NOMO-1 treated with DMSO at 0.1 percent for 48 hours (cell line): ENCODE results near the gene RIMBP2.
"Not testable (repeated sequence)": the region's sequence is repeated elsewhere in the genome, so short reads cannot be mapped to it uniquely, and the experiment has no call there.

Source experiments
- DNase-seq: peaks from one replicate; lab custom pipeline; 2025; ENCODE audit not compliant: unreplicated experiment; lab: John Stamatoyannopoulos, UW

Gene RIMBP2

DNA sequence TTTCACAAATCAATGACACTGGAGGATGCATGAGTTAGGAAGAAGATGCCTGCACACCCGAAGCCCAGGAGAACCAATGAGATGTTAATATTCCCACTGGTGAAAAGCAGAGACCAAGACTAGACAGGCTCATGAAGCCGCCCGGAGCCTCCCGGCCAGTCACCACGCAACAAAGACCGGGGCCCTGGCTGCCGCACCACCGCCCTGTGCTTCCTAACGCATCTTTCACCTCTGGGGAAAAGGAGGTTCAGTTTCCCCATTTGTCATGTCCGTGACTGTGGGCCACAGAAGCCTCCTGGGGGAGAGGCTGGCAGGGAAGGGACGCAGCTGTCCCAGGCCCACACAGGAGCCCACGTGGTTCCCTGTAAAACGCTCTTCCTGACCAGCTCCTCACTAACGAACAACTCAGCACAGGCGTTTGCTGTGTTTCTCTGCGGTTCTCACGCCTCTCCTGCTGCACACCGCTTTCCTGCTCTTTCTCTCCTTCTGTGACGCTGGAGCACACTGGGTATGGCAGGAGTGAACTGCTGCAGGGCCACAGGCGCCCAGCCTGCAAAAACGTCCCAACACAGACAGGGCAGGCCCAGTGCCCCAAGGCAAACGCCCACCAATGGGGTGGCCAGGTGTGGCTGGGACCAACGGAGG, 10.8 kb downstream of the RIMBP2 start:
- DNase-seq, result no peak

DNA sequence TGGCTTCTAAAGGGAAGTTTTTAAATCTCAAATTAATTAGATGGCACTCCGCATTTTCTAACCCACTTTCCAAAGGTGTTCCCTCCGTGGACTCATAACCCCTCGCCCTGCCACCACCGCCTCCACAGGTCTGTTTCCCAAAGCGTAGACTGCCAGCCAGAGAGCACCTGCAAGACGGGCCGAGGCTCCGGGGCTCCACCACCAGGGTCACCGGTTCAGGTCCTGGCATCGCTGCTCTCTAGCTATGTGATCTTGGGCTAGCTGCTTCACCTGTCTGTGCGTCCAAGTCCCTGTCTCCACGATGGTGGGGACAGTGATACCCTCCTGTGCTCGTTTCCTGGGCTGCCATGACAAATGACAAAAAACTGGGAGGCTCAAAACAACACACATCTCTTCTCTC, 11.5 kb downstream of the RIMBP2 start:
- DNase-seq, result no peak

DNA sequence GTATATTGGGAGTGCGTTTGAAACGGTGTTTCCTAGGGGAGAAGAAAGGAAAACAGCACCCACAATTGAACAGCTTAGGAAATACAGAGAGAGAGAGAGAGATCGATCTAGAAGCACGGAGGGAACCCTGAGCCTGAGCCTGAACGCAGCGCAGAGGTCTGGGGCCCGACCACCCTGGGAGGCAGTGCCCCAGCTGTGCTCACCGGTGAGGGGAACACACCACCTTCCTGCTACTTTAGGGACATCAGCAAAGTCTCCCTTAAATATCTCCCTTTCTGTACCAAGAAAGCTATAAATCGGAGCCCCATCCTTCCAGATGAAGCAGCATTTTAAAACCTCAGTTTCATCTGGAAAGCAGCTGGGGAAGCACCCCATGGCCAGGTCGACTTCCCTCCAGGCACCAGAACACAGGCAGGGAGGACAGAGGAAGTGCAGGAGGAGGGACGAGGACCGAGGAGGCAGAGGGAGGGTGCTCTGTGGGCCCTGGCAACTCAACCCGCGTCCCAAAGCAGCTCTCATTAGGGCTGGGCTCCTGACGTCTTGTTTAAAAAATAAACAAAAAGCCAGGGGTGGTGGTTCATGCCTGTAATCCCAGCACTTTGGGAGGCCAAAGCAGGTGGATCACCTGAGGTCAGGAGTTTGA, 12.2 kb downstream of the RIMBP2 start:
- DNase-seq, result no peak

DNA sequence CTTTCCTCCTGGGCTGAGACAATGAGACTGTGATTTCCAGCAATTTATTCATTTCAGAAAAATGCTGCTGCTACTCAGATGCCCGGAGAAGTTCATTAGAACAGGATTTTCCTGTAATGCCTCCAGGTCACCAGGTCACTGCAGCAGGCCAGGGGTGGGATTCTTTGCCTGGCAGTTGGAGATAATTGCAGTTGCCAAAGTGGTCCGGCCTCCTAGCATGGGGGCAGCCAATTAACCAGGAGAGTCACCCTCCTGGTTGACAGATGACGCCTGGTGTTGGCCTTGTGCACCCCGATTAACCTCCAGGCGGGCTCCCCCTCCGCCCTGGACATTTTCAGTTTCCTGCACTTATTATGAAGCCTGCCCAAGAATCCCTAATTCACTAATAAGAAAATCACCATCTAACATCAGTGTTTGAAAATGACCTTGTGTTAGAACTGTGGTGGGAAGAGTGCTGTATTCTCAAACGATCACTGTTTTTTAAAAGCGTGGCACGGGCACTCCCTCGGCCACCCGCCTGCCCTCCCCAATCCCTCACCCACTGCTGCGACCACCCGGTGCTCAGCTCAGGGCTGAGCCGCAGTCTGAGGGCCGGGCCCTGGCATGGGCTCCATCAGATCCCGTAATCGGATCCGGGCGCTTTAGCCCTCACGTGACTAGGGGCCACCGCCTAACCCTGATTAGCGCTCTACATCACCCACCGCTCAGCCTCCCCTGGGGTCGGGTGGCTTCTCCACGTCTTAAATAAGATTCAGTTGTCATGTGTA, 12.9 kb downstream of the RIMBP2 start:
- DNase-seq, result no peak

DNA sequence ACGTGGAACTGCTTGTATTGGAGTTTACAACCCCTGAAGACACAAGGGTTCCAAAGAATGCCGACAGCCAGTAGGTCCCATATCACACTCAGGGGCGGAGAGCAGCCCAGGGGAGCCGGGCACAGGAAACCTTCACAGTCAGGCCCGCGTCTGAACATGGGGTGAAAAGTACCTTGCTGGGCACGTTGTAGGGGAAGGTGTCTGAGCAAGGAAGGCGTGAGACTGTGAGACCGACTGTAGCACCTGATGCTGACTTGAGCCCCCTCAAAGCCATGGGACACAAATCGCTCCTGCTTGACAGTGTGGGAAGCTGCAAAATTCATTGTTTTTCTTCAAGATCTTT, 14.7 kb downstream of the RIMBP2 start:
- no peak for DNase-seq

DNA sequence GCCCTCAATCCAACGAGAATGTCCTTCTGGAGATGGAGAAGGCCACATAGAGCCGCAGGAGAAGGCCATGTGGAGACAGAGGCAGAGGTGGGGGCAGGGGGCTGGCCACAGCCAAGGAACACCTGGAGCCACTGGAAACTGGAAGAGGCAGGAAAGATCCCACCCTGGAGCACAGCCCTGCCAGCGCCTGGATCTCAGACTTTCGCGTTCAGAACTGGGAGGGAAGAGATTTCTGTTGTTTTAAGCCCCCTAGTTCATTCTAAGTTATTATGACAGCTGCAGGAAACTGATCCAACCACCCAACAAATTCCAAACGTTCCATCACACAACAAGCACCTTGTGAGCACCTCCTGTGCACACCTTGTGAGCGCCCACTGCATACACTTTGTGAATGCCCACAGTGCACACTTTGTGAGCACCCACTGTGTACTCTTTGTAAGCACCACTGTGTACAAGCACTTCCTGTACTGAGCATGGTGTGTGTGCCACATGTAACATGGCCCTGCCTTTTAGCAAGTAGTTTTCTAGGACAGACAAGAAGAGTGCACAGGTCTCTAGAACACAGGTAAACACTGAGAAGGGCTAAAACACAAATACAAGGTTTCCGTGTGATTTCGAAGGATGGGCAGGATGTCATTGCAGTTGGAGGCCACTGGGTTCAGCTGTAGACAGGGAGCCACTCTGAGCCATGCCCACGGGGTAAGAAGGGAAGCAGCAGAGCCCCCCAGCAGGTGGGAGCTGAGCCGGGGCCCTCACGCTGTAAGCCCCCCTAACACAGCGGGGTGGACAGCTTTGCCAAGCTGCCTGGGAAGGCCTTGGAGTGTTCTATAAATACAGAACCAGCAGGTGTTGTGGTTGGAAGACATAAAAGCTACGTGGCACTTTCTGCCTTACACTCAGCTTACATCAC, 15.4 kb downstream of the RIMBP2 start:
- DNase-seq, result no peak

DNA sequence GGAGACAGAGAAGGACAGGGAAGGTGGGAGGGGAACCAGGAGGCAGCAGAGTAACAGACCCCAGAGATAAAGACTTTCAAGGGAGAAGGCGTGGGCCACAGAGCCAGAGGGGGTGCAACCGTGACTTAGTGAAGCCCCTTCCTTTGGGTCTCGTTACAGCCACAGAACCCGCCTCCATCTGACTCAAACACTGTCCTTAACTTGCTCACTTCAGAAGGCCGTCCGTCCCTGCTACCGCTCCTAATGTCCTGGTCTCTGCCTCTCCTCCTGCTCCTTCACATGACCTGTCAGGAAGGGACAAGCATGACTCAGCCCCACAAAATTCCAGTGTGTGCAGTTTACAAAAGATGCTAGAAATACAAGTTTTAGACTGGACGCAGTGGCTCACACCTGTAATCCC, 18.0 kb downstream of the RIMBP2 start:
- no peak for DNase-seq

DNA sequence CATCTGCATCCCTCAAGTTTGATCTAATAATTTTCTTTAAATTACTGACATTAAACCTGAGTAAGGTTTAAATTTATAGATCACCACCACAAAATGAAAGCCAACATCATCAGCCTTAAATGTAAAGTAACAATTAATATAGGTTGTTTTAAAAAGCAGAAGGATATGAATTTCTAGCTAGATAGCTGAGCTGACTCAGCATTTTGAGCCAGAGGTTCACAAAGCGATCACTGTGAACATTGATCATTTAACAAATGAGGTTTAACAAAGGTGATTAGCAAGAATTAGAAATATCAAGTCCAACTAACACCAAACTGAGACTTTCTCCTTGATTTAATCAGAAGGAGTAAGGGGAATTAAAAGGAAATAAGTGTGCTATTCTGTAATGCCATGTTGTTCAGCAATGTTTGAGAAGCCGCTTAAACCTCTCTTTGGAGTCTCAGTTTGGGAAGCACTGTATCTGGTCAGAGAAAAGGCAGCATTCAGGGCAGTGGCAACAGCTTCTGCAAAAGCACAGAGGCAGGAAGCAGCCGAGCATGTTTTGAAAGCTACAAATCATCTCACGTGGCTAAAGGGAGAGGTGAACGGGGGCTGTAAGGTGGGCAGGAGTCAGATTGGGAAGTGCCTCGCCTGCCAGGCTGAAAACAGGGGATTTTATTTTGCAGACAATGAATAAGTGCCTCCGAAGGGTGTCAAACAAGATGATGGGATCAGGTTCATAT, 19.6 kb downstream of the RIMBP2 start:
- DNase-seq, result no peak

DNA sequence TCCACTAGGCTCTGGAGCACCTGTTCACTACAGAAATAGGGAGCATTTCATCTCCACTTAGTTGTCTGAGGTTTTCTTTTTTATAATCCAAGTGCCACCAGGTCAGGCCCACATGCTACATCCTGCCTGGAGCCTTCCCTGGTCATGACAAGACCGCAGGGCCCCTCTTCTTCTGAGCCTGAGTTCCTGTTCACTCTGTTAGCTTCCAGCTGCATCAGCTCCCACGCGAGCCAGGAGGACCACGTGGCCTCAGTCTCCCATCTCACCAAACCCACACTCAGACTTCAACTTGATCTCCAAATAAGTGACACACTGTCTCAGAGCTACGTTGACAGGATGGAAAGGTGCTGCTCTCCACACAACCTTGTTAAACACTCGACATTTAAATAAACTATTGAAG, 21.0 kb downstream of the RIMBP2 start:
- DNase-seq, result no peak

DNA sequence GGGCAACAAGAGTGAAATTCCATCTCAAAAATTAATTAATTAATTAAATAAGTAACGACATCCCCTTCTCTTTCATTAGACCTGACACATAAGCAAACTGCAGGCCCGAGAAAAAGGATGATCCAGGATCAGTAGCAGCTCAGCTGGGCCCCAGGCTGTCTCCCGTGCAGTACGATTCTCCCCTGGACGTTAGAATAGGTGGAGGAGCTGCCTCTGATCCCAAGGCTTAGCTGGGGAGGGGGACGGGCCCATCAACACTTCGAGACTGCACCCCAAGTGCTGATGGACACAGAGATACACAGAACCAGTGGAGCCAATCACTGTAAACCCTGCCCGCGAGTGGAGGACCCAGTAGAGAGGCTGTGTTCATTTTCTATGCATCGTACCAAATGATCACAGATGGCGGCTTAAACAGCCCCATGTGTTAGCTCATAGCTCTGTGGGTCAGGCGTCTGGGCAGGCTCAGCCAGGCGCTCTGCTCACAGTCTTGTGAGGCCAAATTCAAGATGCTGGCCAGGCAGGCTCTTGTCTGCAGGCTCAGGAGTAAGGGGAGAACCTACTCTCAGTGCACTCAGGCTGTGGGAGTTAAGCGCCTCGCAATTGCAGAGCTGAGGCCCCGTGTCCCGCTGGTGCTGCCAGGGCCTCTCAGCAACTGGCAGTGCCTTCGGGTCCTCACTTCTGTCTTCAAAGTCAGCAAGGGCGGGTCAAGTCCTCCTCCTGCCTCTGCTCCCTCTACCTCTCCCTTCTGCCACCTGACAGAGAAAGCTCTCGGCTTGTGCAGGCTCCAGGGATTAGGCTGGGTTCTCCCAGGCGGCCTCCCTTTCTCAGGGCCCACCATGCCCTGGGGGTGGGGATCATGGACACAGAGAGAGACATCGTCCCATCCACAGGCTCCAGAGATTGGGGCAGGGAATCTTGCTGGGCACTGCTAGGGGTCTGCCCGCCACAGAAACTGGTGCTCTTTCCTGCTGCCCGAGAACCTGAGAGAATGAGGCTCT, 26.4 kb downstream of the RIMBP2 start:
- no peak for DNase-seq

DNA sequence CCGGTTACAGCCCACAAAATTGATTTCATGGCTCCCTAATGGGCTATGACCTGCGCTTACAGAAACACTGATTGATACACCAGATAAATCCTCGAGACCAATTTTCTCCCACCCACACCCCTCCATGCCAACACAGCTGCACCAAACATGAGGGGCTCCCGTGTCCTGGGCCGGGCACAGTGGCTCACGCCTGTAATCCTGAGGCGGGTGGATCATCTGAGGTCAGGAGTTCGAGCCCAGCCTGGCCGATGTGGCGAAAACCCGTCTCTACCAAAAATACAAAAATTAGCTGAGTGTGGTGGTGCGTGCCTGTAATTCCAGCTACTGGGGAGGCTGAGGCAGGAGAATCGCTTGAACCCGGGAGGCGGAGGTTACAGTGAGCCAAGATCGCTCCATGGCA, 27.1 kb downstream of the RIMBP2 start:
- DNase-seq, result not testable (repeated sequence)

DNA sequence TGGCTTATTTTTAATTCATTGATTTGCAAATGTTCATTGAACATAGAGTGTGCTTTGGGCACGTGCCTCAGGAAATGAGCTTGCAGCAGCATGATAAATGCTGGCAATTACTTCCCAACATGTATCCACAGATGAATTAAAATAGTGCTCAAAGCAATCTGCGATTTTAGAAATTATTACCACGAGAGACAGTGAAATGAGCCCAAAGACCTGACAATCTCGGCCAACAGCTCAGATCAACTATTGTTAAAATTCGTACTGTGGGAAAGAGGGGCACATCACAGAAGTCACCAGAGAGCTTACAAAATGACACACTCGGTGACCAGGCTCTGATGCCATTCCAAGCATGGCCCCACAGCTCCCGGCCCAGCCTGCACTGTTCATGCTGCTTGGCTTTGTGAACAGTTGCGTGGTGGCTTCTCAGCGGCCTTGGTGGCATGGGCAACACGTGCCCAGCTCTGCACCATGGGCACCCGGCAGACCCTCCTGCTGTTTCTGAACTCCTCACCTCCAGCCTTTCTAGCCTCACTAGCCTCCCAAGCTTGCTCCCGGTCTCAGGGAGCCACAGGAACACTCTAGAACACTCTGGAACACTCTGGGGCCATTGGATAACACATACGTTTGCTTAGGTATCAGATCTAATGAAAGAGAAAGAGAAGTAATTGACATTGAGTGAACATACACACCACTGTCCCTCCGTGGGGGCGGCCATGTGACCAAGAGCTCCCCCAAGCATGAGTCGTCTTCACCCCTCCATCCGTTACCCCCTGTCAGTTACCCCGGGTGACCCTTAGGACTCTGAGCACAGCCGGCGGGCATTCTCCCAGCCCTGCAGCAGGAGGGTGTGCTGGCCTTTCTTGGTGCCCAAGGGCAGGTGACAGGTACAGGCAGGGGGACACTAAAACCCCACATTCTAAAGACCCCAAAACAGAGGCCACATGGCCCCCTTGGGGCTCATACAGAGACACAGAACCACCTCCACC, 28.0 kb downstream of the RIMBP2 start:
- no peak for DNase-seq

DNA sequence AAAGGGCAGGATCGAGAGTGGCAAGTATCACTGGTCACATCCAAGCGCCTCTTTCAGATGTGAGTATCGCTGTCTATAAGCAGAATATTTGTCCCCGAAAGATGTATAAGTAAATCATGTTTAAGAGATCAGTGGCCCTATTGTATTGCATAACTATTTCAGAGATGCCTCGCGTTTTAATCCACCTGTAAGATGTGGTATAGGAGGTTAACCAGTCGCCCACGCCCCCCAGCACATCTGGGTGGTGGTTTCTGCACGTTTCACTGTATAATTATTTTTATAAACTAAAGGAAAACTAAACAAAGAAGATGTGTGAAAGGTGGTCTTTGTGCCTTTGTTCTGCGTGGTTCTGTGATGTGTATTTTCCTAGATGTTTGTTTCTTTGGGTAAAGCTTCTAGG, 28.9 kb downstream of the RIMBP2 start:
- DNase-seq, result no peak

DNA sequence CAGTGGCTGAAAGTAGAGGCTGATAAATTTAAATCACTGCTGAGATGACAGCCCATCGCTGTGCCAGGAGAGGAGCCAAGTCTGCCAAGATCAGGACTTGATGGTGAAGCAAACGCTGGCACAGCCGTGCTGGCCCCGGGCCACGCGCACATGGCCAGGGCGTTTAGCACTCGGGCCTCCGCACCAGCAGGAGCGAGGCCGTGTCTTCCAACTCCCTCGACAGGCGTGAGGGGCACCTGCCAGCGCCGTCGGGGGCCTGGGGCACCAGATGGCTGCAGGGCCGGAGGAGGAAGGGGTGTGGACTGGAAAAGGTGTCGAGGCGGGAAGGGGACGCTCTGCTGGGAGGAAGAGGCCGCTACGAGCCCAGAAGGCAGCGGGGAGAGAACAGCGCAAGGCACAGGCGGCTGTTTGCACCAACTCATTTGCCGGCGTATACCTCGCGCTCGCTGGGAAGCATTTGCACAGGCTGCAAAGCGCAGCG, 29.5 kb downstream of the RIMBP2 start:
- DNase-seq, result no peak

DNA sequence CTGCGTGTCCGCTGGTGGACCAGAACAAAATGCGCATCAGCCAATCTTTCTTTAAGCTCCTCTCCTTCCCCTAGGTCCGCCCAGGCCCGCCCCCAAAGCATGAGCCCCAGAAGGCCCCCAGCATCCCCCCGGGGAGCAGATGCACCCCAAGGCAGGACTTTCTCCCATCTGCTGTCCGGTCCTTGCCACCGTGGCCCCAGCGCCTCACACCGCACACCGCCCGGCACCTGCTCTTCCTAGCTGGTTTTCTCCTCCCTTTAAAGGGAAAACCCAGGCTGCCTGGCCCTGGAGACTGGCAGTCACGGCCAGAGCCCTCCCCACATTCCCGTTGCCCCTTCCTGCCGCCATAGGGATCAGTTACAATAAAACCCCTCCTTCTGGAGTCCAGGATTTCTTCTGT, 30.2 kb downstream of the RIMBP2 start:
- DNase-seq, result no peak

DNA sequence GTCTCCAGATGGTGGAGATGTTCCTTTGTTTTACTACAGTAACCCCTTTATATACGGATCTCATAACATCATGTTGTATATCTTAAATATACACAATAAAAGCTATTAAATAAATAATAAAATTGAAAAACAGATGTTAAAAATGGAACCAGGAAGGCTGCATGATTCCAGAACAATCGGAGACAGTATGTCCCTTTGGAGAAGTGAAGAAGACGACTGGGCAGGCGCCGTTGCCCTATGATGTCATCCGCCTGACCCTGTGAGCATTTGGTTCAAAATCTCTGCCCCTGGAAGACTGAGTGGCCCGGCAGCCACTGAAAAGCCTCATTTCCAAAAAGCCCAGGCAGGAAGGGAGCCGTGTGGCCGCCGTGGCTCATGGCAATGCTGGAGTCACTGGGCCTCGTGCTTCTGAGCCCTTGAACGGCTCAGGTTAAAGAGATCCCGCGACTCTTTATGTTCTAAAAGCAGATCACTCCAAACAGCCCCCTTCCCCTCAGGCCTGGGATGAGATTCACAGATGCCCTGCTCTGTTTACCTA, 30.8 kb downstream of the RIMBP2 start:
- no peak for DNase-seq

DNA sequence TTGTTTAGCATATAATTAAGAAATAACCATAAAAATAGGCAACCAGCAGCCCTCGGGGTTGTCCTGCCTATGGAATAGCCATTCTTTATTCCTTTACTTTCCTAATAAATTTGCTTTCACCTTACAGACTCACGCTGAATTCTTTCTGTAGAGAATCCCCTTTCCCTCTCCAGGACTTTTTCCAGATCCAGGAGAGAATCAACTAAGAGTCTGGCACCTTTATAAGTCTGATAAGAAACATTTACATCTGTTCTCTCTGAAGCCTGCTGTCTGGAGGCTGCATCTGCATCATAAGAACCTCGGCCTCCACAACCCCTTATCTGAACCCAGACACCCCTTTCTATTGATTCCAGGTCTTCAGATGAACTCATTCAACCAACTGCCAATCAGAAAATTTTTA, 32.3 kb downstream of the RIMBP2 start:
- DNase-seq, result no peak

DNA sequence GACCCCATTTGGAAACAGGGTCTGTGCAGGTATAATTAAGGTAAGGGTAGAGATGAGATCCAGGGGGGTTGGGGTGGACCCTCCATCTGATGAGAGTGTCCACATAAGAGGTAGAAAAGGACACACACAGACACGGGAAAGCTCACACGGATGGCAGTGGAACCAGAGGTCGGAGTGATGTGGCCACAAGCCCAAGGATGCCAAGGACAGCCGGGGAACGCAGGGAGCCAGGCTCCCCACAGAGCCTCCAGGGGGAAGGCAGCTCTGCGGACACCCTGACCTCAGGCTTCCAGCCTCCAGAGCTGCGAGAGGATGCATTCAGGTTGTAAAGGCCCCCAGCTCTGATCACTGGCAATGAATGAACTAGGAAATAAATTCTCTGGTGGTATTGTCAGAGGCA, 33.0 kb downstream of the RIMBP2 start:
- no peak for DNase-seq
